Dendritic cell treated with granulocyte-macrophage colony-stimulating factor and Interleukin-4, amounts not matched to agents 40 ng/mL and 50 ng/mL, for 4 days (primary cell): ENCODE results near the gene TUFM.

Experiments used
- H3K27ac Mint-ChIP-seq: one replicate; pipeline ENCODE4 v1.8.0; 2022; ENCODE audit warnings: mild to moderate bottlenecking, mixed read lengths
- H3K27me3 Mint-ChIP-seq: one replicate; pipeline ENCODE4 v1.8.0; 2022; ENCODE audit warnings: mild to moderate bottlenecking, mixed read lengths
- H3K36me3 Mint-ChIP-seq: one replicate; pipeline ENCODE4 v1.8.0; 2022; ENCODE audit warnings: low read depth, mixed read lengths
- H3K4me1 Mint-ChIP-seq: one replicate; pipeline ENCODE4 v1.8.0; 2022; ENCODE audit warnings: low read depth, mixed read lengths
- H3K4me3 Mint-ChIP-seq: one replicate; pipeline ENCODE4 v1.8.0; 2022; ENCODE audit warnings: mild to moderate bottlenecking, moderate library complexity, mixed read lengths
- H3K9me3 Mint-ChIP-seq: one replicate; pipeline ENCODE4 v1.8.0; 2022; ENCODE audit warnings: mixed read lengths
- intact Hi-C: fragments of 100-400 bp; cut with micrococcal nuclease; formaldehyde crosslinking; loops from one replicate; pipeline ENCODE4 v1.15.0; 2022

Gene TUFM

DNA sequence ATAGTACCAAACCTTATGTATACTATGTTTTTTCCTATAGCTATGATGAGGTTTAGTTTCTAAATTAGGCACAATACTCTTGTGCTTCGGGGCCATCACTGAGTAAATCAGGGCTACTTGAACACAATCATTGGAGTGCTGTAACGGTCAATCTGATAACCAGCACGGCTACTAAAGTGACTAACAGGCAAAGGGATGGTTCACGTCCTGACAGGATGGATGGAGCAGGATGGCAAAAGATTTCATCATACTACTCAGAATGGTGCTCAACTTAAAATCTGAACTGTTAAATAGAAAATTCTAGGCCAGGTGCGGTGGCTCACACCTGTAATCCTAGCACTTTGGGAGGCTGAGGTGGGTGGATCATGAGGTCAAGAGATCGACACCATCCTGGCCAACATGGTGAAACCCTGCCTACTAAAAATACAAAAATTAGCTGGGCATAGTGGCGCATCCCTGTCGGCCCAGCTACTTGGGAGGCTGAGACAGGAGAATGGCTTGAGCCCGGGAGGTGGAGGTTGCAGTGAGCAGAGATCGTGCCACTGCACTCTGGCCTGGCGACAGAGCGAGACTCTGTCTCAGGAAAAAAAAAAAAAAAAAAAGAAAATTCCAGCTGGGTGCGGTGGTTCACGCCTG is 7.0 kb downstream of the TUFM start:
- Mint-ChIP-seq H3K36me3 (peaks cover 79% of the 10 kb centered on the region), H3K27ac (peak overlapping the region; percentile 59)
- intact Hi-C loops = no loop called here

DNA sequence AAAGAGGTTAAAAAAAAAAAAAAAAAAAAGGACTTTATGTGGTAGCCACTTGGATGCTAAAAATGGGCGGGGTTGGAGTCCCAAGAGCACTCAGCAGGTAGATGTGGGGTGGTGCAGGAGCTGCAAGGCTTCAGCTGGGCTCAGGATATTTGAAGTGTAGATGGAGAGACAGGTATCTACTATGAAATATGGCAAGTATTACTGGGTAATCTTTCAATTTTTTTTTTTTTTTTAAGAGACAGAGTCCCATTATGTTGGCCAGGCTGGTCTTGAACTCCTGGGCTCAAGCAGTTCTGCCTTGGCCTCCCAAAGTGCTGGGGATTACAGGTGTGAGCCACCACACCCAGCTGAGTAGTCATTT is 7.6 kb downstream of the TUFM start:
- Mint-ChIP-seq H3K27me3 (no peaks in the 10 kb centered on the region), H3K4me1 (peaks cover 34% of the 10 kb centered on the region), H3K9me3 (no peaks in the 10 kb centered on the region), H3K27ac (peak overlapping the region; percentile 59), H3K36me3 (peaks cover 79% of the 10 kb centered on the region), H3K4me3 (no peak overlapping the region)
- intact Hi-C loops = no loop called here

More for the DNA sequence above, 7.0 kb downstream of the TUFM start:
- Mint-ChIP-seq H3K27me3 (no peaks in the 10 kb centered on the region), H3K9me3 (no peaks in the 10 kb centered on the region), H3K4me3 (no peak overlapping the region), H3K4me1 (peaks cover 35% of the 10 kb centered on the region)

DNA sequence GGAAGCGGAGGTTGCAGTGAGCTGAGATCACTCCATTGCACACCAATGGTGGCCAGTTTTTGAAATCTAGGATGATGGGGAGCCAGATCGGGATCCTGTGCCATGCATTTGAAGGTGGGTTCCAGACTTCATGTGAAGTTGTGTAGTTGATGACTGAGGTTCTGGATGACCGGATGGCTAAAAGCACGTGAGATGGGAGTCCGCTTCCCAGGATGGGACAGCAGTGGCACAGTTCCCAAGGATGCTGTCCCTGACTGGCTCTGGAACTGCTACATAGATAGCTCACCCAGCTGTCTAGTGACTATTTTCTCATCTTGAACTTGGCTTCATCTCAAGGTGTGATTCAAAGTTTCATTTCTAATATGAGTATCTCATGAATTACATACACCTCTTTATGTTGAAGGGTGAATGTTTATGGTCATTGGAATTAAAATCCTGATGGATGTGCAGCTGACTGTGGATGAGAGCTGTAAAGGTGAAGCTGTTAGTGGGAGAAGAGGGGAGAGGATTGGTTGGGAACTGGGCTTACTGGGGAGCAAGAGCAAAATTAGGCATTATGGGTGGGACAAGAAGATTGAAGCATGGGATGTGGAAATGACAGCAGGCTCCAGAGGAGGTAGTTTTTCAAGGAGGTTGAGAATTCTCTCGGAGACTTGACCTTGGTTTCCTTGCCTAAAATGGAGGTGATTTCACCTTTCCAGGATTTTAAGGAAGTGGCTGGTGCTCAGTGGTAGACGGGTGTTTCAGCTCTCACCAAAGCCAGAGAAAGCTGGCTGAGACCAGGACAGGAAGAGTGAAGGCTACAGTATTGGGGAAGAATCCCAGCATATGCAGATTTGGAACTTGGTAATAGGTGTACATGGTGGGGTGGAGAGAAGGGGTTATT is 8.2 kb downstream of the TUFM start:
- H3K9me3 Mint-ChIP-seq = no peaks in the 10 kb centered on the region
- peaks cover 79% of the 10 kb centered on the region for H3K36me3 Mint-ChIP-seq
- H3K4me3 Mint-ChIP-seq = no peak overlapping the region
- intact Hi-C loops = no loop called here
- peak overlapping the region; percentile 9 for H3K27ac Mint-ChIP-seq
- H3K27me3 Mint-ChIP-seq = no peaks in the 10 kb centered on the region
- peaks cover 34% of the 10 kb centered on the region for H3K4me1 Mint-ChIP-seq

DNA sequence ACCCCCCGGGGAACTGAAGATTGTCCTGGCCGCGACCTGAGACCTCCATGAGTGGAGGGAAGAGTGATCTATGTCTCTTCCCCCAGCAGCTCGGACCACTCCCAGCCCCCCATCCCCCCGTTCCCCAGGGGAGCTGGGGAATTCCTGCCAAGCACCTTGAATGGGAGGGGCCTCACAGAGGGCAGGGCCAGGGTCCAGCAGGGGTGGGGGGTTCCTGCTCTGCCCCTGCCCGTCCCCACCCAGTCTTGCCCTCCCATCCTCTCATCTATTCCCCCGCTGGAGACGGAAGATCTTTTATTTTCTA is 9.4 kb downstream of the TUFM start:
- Mint-ChIP-seq H3K36me3 (peaks cover 79% of the 10 kb centered on the region), H3K9me3 (no peaks in the 10 kb centered on the region), H3K4me3 (peak overlapping the region; percentile 2), H3K4me1 (peaks cover 34% of the 10 kb centered on the region), H3K27me3 (no peaks in the 10 kb centered on the region), H3K27ac (no peak overlapping the region)
- intact Hi-C loops = no loop called here

DNA sequence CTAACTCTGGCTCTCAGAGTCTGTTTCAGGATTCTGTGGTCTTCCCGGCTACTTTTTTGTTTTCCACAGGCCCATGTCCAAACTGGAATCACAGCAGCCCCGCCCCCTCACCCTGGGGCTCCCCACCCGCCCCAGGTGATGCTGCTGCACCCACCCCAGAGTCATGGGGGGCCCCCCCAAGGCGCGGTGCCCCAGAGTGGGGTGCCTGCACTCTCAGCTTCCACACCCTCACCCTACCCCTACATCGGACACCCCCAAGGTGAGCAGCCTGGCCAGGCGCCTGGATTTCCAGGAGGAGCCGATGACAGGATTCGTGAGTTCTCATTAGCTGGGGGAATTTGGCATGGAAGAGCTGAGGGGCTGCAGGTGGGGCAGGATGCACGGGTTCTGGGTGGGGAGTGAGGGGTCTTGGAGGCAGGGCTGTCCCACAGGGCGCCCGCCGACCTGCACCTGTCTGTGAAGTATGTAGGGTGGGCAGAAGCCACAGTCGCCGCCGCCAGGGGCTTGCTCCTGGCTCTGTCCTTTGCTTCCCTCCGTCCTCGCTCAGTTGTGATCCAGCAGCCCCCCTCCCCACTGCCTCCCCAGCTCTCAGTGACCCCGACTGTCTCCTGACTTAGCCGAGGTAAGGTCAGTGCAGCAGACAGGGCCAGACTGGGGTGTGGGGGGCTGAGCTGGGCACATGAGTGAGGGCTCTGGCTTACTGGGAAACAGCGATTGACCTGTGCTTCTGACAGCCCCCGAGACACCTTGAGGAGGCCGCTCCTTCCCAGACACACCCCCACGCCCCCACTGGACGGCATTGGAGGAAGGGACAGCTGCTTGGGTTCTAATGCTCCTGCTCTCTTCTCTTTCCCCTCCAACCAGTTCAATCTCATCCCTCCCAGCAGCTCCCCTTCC is 10.0 kb downstream of the TUFM start:
- peaks cover 77% of the 10 kb centered on the region for H3K36me3 Mint-ChIP-seq
- peaks cover 34% of the 10 kb centered on the region for H3K4me1 Mint-ChIP-seq
- peak overlapping the region; percentile 5 for H3K27ac Mint-ChIP-seq
- intact Hi-C loops = no loop called here
- peak overlapping the region; percentile 2 for H3K4me3 Mint-ChIP-seq
- H3K27me3 Mint-ChIP-seq = no peaks in the 10 kb centered on the region
- no peaks in the 10 kb centered on the region for H3K9me3 Mint-ChIP-seq

DNA sequence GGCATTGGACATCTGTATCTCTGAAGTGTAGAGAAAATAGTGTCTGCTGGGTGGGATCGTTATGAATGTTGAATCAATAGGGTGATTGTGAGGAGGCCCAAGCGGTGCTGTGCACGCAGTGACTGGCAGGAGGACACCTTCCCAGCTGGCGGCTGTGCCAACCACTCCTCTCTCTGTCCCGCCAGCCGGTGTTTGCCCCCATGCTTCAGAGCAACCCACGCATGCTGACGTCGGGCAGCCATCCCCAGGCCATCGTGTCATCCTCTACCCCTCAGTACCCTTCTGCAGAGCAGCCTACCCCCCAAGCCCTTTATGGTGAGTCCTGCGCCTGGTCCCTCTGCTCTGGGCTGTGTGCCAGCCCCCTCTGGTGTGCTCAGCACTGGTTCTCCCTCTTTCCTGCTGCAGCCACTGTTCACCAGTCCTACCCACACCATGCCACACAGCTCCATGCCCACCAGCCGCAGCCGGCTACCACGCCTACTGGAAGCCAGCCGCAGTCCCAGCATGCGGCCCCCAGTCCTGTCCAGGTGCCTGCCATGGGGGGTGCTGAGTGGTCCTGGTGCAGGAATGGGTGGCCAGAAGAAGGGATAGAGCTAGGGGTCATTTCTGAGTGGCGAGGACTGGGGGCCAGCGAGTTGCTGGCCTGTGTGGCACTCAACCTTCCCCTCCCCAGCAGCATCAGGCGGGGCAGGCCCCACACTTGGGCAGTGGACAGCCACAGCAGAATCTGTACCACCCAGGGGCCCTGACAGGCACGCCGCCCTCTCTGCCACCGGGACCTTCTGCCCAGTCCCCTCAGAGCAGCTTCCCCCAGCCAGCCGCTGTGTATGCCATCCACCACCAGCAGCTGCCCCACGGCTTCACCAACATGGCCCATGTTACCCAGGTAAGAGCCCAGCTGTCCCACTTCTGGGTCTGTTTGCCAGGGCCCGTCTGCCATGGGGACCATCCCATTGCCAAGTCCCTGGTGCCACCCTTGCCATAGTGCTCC is 11.0 kb downstream of the TUFM start:
- Mint-ChIP-seq H3K9me3 (no peaks in the 10 kb centered on the region), H3K4me1 (peaks cover 33% of the 10 kb centered on the region), H3K4me3 (no peak overlapping the region), H3K36me3 (peaks cover 84% of the 10 kb centered on the region), H3K27ac (no peak overlapping the region), H3K27me3 (no peaks in the 10 kb centered on the region)
- intact Hi-C loops = no loop called here

DNA sequence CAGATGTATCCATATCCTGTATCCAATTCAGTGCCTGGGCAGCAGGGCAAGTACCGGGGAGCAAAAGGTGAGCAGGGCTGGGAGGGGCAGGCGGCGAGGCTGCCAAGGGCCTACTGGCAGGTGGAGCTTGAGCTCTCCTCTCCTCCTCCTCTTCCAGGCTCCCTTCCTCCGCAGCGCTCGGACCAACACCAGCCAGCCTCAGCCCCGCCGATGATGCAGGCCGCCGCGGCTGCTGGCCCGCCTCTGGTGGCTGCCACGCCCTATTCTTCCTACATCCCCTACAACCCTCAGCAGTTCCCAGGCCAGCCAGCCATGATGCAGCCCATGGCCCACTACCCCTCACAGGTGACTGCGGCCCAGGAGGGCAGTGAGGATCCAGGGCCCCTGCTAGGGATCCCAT is 11.8 kb downstream of the TUFM start:
- Mint-ChIP-seq H3K27ac (no peak overlapping the region), H3K27me3 (no peaks in the 10 kb centered on the region), H3K4me3 (no peak overlapping the region)

DNA sequence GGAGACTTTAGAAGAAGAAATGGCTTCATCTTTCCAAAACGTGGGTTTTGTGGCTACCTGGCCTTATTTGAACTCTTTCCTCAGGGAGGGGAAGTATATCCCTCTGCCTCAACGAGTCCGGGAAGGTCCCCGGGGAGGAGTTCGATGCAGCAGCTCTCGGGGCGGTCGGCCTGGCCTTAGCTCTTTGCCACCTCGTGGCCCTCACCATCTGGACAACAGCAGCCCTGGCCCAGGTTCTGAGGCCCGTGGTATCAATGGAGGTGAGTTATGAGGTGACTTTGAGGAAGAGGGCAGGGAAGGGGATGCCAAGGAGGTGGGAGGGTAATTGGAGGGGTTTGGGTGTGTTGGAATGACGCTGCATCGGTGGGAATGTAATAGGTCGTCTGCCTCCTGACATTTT is 15.6 kb downstream of the TUFM start:
- H3K27ac Mint-ChIP-seq = no peak overlapping the region
- H3K27me3 Mint-ChIP-seq = no peaks in the 10 kb centered on the region
- peaks cover 98% of the 10 kb centered on the region for H3K36me3 Mint-ChIP-seq
- no peak overlapping the region for H3K4me3 Mint-ChIP-seq
- intact Hi-C loops = no loop called here
- H3K4me1 Mint-ChIP-seq = peaks cover 9% of the 10 kb centered on the region
- no peaks in the 10 kb centered on the region for H3K9me3 Mint-ChIP-seq

More for the DNA sequence above, 11.8 kb downstream of the TUFM start:
- intact Hi-C loops = no loop called here
- Mint-ChIP-seq H3K9me3 (no peaks in the 10 kb centered on the region), H3K4me1 (peaks cover 25% of the 10 kb centered on the region), H3K36me3 (peaks cover 92% of the 10 kb centered on the region)

DNA sequence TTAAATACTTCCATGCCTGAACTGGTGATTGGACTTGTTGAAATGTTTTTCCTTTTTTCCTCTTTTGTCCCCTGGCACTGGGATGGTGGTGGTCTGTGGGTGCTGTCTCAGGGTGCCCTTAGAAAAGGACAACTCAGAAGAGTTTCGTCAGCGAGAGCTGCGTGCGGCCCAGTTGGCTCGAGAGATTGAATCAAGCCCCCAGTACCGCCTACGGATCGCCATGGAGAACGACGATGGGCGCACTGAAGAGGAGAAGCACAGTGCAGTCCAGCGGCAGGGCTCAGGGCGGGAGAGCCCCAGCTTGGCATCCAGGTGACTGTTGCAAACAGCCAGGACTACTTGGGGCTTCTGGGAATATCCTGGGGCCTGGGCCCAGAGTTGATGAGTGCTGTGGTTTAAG is 16.4 kb downstream of the TUFM start:
- no peaks in the 10 kb centered on the region for H3K27me3 Mint-ChIP-seq
- H3K9me3 Mint-ChIP-seq = no peaks in the 10 kb centered on the region
- H3K4me1 Mint-ChIP-seq = peaks cover 16% of the 10 kb centered on the region
- H3K36me3 Mint-ChIP-seq = peaks cover 97% of the 10 kb centered on the region
- intact Hi-C loops = no loop called here
- H3K27ac Mint-ChIP-seq = no peak overlapping the region
- H3K4me3 Mint-ChIP-seq = no peak overlapping the region

DNA sequence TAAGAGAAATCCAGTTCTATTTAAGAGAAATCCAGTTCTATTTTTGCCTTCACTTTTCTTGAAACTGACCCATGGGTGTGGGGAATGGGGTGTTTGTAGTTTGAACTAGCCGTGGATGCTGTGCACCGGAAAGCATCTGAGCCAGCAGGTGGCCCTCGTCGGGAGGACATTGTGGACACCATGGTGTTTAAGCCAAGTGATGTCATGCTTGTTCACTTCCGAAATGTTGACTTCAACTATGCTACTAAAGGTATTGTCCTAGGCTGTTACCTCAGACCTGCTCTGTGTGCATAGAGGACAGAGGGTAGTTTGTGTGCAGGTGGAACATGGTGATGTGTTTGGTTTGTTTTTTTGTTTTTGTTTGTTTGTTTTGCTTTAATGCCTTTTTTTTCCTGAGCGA is 20.0 kb downstream of the TUFM start:
- Mint-ChIP-seq H3K27ac (peak overlapping the region; percentile 33), H3K27me3 (no peaks in the 10 kb centered on the region), H3K9me3 (no peaks in the 10 kb centered on the region), H3K36me3 (peaks cover 74% of the 10 kb centered on the region), H3K4me3 (no peak overlapping the region), H3K4me1 (peaks cover 28% of the 10 kb centered on the region)
- intact Hi-C loops = no loop called here

DNA sequence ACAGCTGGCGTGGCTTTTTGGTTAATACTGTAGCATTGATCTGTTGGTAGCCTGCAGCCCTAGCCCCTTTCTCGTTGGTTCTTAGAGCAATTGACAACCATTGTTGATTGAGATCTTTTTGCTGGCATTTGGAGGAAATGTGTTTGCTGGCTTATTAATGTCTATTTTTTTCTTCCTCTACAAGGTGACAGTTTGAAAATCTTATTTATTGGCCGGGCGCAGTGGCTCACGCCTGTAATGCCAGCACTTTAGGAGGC is 21.5 kb downstream of the TUFM start:
- H3K27me3 Mint-ChIP-seq = no peaks in the 10 kb centered on the region
- peak overlapping the region; percentile 97 for H3K4me3 Mint-ChIP-seq
- no peaks in the 10 kb centered on the region for H3K9me3 Mint-ChIP-seq
- peak overlapping the region; percentile 94 for H3K27ac Mint-ChIP-seq
- peaks cover 43% of the 10 kb centered on the region for H3K4me1 Mint-ChIP-seq
- H3K36me3 Mint-ChIP-seq = peaks cover 69% of the 10 kb centered on the region
- intact Hi-C loops = no loop called here

DNA sequence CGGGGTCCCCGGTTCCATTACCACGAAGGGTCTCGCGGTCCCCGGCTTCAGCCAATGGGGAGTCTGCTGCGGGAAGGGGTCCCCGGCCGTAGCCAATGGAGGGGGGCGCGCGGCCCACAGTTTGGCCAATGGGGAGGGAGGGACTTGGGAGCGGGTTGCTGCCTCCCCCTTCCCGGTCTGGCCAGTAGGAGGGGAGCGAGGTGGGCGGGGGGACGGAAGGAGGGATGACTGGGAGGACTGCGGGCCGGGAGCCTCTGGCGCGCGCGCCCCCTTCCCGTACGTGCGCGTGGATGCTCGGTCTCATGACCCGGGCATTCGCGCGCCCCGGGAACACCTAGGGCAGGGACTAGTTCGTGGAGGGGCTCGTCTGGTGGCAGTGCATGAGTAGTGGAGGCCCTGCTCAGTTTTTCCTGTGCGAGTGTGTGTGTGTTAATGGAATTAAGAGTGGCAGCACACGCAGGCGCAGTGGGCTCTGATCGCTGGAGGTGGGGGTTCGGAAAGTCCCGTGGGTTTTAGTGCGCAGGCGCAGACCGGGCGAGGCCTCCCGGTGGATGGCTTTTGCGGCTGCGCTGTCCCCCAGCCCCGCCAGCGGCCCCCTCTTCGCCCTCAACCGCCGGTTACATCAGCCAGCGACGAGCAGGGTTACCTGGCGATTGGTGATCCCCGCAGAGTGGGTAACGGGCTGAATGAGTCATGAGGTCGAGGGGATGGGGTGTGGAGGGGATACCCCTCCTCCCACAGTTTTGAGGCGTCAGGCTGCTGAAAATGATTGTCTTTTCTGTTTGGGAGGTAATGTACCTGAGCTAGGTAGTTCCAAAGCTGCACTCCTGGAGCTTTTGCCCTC is 22.1 kb downstream of the TUFM start:
- Mint-ChIP-seq H3K4me3 (peak overlapping the region; percentile 97), H3K4me1 (peaks cover 45% of the 10 kb centered on the region), H3K27ac (peak overlapping the region; percentile 94), H3K36me3 (peaks cover 68% of the 10 kb centered on the region), H3K9me3 (no peaks in the 10 kb centered on the region), H3K27me3 (no peaks in the 10 kb centered on the region)
- intact Hi-C loops = loop anchor here (1.0 to 2.0 kb wide), 2 partner anchors 22 to 127 kb away; partner anchors contain the start of genes NFATC2IP and TUFM
